Panc1 (cell line): Measurements from ENCODE around the gene MSI2.

Experiments used
- CTCF ChIP-seq: fragments of 450-650 bp; IDR thresholded peaks from 2 replicates; pipeline ENCODE4 v1.5.1; 2017; ENCODE audit warnings: mild to moderate bottlenecking
- POLR2AphosphoS5 ChIP-seq: IDR thresholded peaks from 2 replicates; pipeline ENCODE4 v1.6.1; 2012; ENCODE audit warnings: mild to moderate bottlenecking, low read depth, low read length, moderate library complexity
- REST ChIP-seq, 2 experiments: IDR thresholded peaks; 2 replicates each; pipeline ENCODE4 v1.6.1; 2011 to 2012; ENCODE audit warnings: low read depth in 2 of 2, control low read depth in 1 of 2, low read length in 1 of 2, mild to moderate bottlenecking in 1 of 2, moderate library complexity in 1 of 2; ENCODE audit not compliant: insufficient read depth in 1 of 2
- SIN3A ChIP-seq: IDR thresholded peaks from 2 replicates; pipeline ENCODE4 v1.6.1; 2012; ENCODE audit warnings: low read depth, mild to moderate bottlenecking, low read length, moderate library complexity, borderline replicate concordance; ENCODE audit not compliant: insufficient read depth
- TCF7L2 ChIP-seq: IDR thresholded peaks from 2 replicates; pipeline ENCODE4 v1.6.1; 2011; ENCODE audit warnings: mild to moderate bottlenecking, low read depth, low read length, inconsistent platforms

DNA sequence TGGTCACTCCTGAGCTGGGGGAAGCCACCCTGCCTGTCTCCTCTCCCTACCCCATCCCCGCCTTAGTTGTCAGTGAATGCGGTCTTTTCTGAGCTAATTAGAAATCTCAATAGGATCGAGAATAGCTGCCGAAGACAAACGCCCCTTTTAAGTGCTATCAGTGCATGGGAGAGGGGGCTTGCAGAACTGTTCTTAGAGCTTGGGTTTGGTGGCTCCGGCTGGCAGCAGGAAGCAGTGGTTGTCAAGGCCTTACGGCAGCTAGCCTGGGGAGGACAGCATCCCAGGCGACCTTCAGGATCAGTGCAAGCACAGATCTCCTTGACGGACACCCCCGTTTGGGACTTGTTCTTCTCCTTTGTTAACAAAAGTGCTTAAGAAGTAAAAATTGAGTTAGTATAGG lies 293.7 kb downstream of the MSI2 start:
- no peak for TF ChIP-seq CTCF
- TF ChIP-seq SIN3A = no peak
- TF ChIP-seq POLR2AphosphoS5 = no peak
- TF ChIP-seq REST (IDR thresholded peaks at IDR 0.05; ENCODE audit: insufficient read depth in 1 of 2, low read depth in 2 of 2, low read length in 1 of 2) = no peak
- TF ChIP-seq TCF7L2 = no peak
